CD4-positive, alpha-beta T cell treated with Interleukin-17A for 4 hours (primary cell): ENCODE measurements around the gene ALPK1.
"Not testable (repeated sequence)": the region's sequence is repeated elsewhere in the genome, so short reads cannot be mapped to it uniquely, and the experiment has no call there.

Source experiments
- DNase-seq: peaks from one replicate; pipeline ENCODE4 v3.0.0-alpha.2; 2020; ENCODE audit warnings: mixed read lengths

ALPK1 gene

GRCh38 chr4:112381996-112382692 lies 85.0 kb downstream of the ALPK1 start:
- DNase-seq = no peak

- DNase-seq = no peak
Measured at GRCh38 chr4:112386071-112386470, 88.9 kb downstream of the ALPK1 start.

- DNase-seq = no peak
Measured at GRCh38 chr4:112402098-112402497, 104.9 kb downstream of the ALPK1 start.

DNA sequence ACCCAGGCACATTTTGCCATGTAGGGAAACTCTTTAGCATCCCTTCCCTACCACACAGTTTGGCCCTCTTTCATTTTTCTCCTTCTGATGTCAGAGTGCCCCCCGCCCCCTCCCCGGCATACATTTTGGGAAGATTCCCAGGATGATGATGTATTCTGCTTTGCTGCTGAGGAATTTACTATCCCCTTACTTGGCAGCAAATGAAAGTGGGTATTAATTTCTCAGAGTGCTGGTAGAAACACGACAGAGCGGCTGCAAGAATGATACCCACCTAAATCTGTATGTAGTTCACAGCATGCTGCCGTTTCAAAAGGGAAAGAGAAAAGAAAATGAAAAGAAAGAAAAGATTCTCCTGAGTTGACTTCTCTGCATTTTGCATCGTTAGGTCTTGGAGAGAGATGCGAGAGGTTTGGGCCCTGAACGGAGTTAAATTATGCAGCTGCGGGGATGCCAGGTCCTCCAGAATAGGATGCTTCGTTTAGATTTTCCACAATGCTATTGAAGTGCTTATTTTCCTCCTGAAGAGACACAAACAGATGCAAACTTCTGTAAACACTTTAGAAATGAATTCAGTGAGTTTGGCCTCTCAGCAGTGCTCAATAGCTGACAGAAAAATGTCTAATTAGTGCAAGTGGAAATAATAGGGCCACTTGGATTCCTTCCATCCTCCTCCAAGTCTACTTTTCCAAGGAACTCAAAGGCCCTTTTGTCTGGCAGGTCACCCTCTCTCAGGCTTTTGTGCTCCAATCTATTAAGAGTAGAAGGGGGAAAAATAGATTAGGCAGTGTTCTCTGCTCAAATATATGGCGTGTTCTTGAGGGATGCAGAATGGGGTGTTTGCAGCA lies 106.2 kb downstream of the ALPK1 start:
- no peak for DNase-seq

DNA sequence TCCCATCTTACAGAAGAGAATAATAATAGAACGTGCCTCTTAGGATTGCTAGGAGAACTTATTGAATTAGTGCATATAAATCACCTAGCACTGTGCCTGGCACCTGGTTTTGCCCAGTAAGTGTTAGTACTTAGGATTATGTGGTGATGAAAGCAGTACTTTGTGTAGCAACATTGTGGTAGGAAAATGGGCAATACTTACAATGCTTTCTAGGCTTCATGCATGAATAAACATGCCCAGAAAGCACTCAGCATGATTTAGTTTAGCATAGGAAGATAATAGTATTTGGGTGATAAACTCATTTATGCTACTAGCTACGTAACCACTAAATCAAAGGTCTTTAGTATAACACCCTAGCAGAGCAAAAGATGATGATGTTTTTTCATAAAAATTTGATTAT lies 113.2 kb downstream of the ALPK1 start:
- no peak for DNase-seq

GRCh38 chr4:112410804-112411203 lies 113.6 kb downstream of the ALPK1 start:
- no peak for DNase-seq

GRCh38 chr4:112411781-112412550 lies 114.8 kb downstream of the ALPK1 start:
- DNase-seq = no peak

DNA sequence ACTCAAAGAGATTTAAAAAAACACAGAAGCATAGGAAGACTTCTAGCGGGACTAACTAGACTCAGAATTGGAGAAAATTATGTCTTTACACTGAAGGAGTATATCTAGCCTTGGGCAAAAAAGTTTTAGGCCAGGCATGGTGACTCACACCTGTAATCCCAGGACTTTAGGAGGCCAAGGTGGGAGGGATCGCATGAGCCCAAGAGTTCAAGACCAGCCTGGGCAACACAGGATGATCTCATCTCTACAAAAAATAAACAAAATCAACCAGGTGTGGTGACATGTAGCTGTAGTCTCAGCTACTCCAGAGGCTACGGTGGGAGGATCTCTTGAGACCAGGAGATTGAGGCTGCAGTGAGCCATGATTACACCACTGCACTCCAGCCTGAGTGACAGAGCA lies 119.3 kb downstream of the ALPK1 start:
- no peak for DNase-seq

DNA sequence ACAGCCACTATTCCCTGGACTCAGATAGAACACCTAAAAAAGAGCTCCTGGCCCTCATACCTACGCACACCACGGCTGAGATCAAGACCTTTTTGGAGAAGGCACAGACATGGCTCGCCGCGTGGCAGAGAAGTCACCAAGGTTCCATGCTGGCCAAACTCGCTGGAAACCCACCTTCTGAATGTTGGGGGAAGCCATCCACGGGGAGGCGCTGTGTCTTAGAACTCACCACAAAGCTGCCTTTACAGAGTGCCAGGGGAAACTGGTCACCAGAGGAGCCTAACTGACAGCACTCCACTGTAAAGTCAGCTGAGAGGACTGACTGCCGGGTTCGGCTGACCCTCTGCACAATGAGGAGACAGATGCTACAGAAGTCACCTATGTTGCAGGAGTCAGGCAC lies 120.9 kb downstream of the ALPK1 start:
- no peak for DNase-seq

- no peak for DNase-seq
Measured at GRCh38 chr4:112421911-112422310, 124.7 kb downstream of the ALPK1 start.

DNA sequence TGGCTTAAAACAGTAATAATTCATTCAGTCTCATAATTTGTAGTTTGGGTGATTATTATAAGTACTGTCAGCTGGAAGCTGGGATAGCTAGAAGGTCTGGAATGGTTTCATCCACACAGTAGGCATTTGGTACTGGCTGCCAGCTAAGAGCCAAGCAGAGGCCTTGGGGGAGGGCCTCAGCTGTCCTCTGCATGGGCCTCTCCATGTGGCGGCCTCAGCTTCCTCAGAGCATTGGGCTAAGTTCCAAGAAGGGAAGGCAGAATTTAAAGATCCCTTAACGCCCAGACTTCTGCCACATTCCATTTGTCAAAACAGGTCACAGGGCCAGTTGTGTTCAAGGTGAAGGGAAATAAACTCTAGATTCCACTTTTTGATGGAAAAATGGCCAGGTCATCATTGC lies 125.5 kb downstream of the ALPK1 start:
- DNase-seq = no peak

- no peak for DNase-seq
Measured at GRCh38 chr4:112423591-112423990, 126.4 kb downstream of the ALPK1 start.

DNA sequence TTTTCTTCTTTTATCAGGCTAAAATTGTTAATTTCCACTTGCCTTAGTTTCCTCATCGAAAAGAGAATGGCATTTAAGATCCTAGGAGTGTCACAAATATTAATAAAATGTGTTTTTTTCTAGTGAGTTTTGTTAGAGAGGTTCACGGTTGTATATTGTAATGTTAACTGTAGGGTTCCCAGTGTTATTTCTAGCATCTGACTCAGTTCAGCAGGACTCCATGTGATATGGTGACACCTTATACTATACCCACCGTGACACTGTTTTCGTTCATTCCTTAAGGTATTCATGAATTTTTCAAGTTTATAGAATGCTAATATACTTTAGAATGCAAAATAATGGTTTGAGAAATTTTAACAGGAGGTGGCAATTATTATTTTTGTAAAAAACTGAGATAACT lies 128.7 kb downstream of the ALPK1 start:
- no peak for DNase-seq

DNA sequence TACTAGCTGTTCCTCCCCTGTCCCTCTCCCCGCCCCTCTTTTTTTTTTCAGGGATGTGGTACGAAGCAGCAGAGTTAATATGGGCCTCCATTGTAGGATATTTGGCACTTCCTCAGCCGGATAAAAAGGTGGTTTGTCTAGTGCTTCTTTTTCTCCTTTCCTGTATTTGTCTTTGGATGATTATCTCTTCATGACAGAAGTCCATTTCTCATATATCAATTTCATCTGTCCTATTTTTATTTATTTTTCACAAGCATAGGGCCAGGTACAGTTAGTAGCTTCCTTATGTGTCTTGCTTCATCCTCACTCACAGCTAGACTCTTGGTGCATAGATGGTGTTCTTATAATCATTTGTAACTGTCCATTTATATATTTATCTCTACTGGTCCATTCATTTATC lies 129.2 kb downstream of the ALPK1 start:
- DNase-seq = no peak

- no peak for DNase-seq
Measured at GRCh38 chr4:112431158-112431557, 134.0 kb downstream of the ALPK1 start.

- DNase-seq = no peak
Measured at GRCh38 chr4:112436987-112437386, 139.8 kb downstream of the ALPK1 start.

DNA sequence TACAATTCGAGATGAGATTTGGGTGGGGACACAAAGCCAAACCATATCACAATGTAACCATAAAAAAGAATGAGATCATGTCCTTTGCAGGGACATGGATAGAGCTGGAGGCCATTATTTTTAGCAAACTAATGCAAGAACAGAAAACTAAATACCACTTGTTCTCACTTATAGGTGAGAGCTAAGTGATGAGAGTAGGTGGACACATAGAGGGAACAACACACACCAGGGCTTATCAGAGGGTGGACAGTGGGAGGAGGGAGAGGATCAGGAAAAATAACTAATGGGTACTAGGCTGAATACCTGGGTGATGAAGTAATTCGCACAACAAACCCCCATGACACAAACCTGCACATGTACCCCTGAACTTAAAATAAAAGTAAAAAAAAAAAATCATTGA lies 145.1 kb downstream of the ALPK1 start:
- not testable (repeated sequence) for DNase-seq

DNA sequence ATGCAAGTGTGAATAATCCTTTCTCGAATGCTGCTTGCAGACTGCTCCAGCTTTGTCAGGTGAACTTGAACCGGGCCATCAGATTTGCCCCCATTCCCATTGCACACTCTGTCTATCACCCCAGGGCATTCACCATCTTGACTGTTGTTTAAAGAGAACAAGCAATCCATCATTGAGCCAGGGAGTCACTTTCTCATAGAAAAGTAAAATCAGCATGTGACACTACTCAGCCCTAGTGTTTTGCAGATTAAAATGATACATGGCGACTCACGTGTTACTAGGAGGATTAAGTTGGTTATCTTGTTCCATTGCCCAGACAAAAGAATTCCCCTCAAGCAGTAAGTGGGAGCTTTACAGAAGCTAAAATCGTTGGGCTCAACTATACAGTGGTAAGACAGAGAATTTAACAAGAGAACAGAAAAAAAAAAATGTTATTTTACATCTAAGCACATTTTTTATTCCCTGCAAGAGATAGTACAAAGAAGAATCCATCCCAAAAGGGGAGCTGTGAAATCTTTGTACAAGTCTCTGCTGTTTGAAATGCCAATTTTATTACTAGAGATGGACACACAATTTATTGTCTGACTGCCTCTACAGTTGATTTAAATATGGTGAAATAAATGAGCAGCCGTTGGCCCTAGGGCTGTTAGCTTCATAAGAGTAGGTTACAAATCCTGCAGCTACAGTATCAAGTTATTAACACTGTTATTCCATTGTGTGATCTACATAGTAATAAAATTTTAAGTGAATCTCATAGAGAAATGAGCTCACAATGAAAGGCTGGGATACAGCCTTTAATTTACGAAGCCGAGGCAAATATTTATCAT lies 151.3 kb downstream of the ALPK1 start:
- DNase-seq = no peak

- DNase-seq = no peak
Measured at GRCh38 chr4:112449708-112450107, 152.5 kb downstream of the ALPK1 start.

DNA sequence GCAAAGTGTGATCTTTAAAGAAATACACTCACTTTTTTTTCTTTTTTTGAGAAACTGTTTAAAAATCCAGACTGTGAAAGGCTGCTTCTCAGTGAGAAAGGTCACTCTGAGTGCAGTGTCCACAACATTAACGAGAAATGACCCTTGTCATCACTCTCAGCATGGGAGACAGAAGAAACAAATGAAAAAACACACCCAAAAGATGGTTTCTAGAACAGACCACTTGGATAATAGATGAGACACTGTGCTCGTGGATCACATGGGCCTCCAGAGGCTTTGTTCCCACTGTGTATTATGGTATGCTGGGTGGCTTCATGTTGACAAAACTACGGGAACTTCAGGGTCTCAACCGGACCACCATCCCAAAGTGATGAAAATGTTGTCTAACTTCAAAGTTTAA lies 153.9 kb downstream of the ALPK1 start:
- DNase-seq = no peak

DNA sequence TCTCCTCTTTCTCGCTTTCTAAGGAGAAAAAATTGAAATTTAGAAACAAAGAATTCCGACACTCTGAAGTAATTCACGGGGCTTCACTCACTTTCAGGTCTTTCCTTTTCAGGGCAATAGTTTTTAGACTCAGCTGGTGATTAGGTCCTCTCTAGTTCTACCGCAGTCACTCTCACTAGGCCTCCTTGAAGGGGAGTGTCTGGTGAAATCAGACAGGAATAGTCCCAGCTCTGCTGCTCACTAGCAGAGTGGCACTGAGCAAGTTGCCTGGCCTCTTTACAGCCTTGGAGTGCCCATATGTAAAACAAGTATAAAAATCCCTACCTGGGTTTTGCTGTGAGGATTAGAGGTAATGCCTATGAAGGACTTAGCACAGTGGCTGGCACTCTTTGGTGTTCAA lies 154.7 kb downstream of the ALPK1 start:
- DNase-seq = no peak

DNA sequence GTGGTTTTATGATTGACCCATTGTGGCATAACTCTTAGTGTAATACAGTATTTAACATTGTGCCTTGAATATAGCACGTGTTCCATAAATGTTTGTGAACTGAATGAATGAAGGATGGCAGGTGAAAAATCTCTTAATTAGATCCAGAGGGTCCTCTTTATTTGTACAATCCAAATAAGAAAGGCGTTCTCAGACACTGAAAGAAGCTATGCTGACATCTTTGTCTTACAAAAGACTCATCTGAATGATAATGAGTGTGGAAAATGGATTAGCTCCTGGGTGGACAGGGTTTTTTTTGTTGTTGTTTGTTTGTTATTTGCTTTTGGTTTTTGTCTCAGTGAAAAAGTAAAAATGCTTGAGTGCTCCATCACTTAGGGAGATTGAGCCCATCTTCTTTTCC lies 156.2 kb downstream of the ALPK1 start:
- no peak for DNase-seq

DNA sequence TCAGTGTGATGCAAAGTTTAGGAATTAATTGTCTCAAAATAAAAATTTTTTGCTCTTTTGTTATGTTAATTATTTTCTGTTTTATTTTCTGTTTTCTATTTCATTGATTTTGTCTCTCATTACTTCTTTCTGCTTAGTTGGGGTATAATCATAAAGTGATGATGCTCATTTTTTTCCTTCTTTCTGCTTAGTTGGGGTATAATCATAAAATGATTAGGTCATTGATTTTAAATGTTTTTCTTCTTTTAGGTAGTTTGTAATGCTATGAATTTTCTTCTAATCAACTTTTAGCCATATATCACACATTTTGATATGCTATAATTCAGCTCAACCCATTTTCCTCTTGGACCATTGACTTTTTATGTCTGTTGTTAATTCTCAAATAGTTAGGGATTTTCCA lies 175.1 kb downstream of the ALPK1 start:
- DNase-seq = no peak
